Esophagus squamous epithelium (tissue), 4 donors: ENCODE results near the gene MTHFR.

Experiments used
- CTCF ChIP-seq, 6 experiments: fragments of 450-650 bp in 4 of 6; fragments of 200-600 bp in 2 of 6; sonication (generic) in 2 of 6; IDR thresholded peaks; one replicate each; pipeline ENCODE4 v1.5.1; 2016 to 2019; ENCODE audit warnings: antibody characterized with exemption in 6 of 6, mild to moderate bottlenecking in 4 of 6, moderate library complexity in 4 of 6
- POLR2A ChIP-seq, 4 donors: fragments of 450-650 bp; IDR thresholded peaks; one replicate each; pipeline ENCODE4 v1.6.1; 2017; ENCODE audit warnings: antibody characterized with exemption in 4 of 4, mild to moderate bottlenecking in 4 of 4, moderate library complexity in 3 of 4

DNA sequence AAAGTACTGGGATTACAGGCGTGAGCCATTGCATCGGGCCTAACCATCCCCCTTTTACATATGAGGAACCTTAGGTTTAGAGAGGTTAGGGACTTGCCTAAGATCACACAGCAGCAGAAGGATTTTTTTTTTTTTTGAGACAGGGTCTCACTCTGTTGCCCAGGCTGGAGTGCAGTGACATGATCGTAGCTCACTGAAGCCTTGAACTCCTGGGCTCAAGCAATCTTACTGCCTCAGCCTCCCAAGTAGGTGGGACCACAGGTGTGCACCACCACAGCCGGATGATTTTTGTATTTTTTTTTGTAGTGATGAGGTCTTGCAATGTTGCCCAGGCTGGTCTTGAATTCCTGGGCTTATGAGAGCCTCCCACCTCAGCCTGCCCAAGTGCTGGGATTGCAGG is 46.0 kb downstream of the MTHFR start:
- no peak for TF ChIP-seq CTCF (IDR thresholded peaks at IDR 0.05)
- no peak for TF ChIP-seq POLR2A (IDR thresholded peaks at IDR 0.05)
